Lower leg skin (tissue), 3 donors: ENCODE results near the gene ERC2.

Experiments
- CTCF ChIP-seq, 3 donors: fragments of 450-650 bp; IDR thresholded peaks; one replicate each; pipeline ENCODE4 v1.5.1; 2016; ENCODE audit warnings: antibody characterized with exemption in 3 of 3, mild to moderate bottlenecking in 3 of 3, moderate library complexity in 2 of 3
- POLR2A ChIP-seq, 2 donors: fragments of 450-650 bp; IDR thresholded peaks; one replicate each; pipeline ENCODE4 v1.6.1; 2016 to 2017; ENCODE audit warnings: antibody characterized with exemption in 2 of 2, mild to moderate bottlenecking in 1 of 2, moderate library complexity in 1 of 2

- TF ChIP-seq CTCF (IDR thresholded peaks at IDR 0.05) (no peak), POLR2A (IDR thresholded peaks at IDR 0.05) (no peak)
These were observed 837.9 kb downstream of the ERC2 start for GRCh38 chr3:55630280-55630920.
